Mononuclear cell (primary cell): ENCODE data around the gene DPYSL4. TPM values are rescaled to one million over a fixed set of nuclear protein-coding genes. Genes with fewer than 3 reads are reported as not detected.

Experiments
- H3K27me3 ChIP-seq: 2 replicates; pipeline ENCODE4 v1.6.0; 2011; ENCODE audit warnings: low read length, control low read depth; ENCODE audit not compliant: insufficient read depth
- H3K4me1 ChIP-seq: 2 replicates; pipeline ENCODE4 v1.5.1; 2011; ENCODE audit warnings: mild to moderate bottlenecking, low read length, control low read depth; ENCODE audit not compliant: insufficient read depth
- H3K4me3 ChIP-seq: 2 replicates; pipeline ENCODE4 v1.5.1; 2011; ENCODE audit warnings: mild to moderate bottlenecking, low read length, moderate library complexity
- H3K9me3 ChIP-seq: 2 replicates; pipeline ENCODE4 v1.5.1; 2011; ENCODE audit warnings: low read depth, mild to moderate bottlenecking, control low read depth, low read length
- total RNA-seq: library from RNA; depleted of rRNA; stranded (reverse); fragments of >200 nt; gene quantifications from one replicate; pipeline ENCODE4 v1.2.3, GENCODE V29; 2012

DPYSL4 gene
- total RNA-seq, 1 donor = 0.21 TPM

- no peak overlapping the region for H3K4me3 ChIP-seq
- peaks cover 43% of the 10 kb centered on the region for H3K4me1 ChIP-seq
- no peaks in the 10 kb centered on the region for H3K9me3 ChIP-seq
- H3K27me3 ChIP-seq = no peaks in the 10 kb centered on the region
These were observed 38.5 kb downstream of the DPYSL4 start for GRCh38 chr10:132225073-132225848.

- Histone ChIP-seq H3K27me3 (no peaks in the 10 kb centered on the region), H3K4me1 (peaks cover 49% of the 10 kb centered on the region), H3K9me3 (no peaks in the 10 kb centered on the region), H3K4me3 (no peak overlapping the region)
These were observed 39.1 kb downstream of the DPYSL4 start for GRCh38 chr10:132225849-132226205.

GRCh38 chr10:132226586-132227405 is 40.0 kb downstream of the DPYSL4 start:
- Histone ChIP-seq H3K9me3 (no peaks in the 10 kb centered on the region), H3K4me3 (no peak overlapping the region), H3K4me1 (peaks cover 58% of the 10 kb centered on the region), H3K27me3 (no peaks in the 10 kb centered on the region)

- Histone ChIP-seq H3K9me3 (no peaks in the 10 kb centered on the region), H3K27me3 (no peaks in the 10 kb centered on the region), H3K4me3 (no peak overlapping the region), H3K4me1 (peaks cover 68% of the 10 kb centered on the region)
These were observed 41.2 kb downstream of the DPYSL4 start for GRCh38 chr10:132227851-132228390.

GRCh38 chr10:132228616-132229015 is 41.9 kb downstream of the DPYSL4 start:
- H3K4me1 ChIP-seq = peaks cover 67% of the 10 kb centered on the region
- no peak overlapping the region for H3K4me3 ChIP-seq
- no peaks in the 10 kb centered on the region for H3K9me3 ChIP-seq
- no peaks in the 10 kb centered on the region for H3K27me3 ChIP-seq

- Histone ChIP-seq H3K27me3 (no peaks in the 10 kb centered on the region), H3K4me1 (peaks cover 67% of the 10 kb centered on the region), H3K9me3 (no peaks in the 10 kb centered on the region), H3K4me3 (no peak overlapping the region)
These were observed 42.3 kb downstream of the DPYSL4 start for GRCh38 chr10:132229096-132229495.

- Histone ChIP-seq H3K4me3 (no peak overlapping the region), H3K4me1 (peaks cover 63% of the 10 kb centered on the region), H3K9me3 (no peaks in the 10 kb centered on the region)
These were observed 43.2 kb downstream of the DPYSL4 start for GRCh38 chr10:132229834-132230556.

GRCh38 chr10:132230557-132231210 is 43.9 kb downstream of the DPYSL4 start:
- no peaks in the 10 kb centered on the region for H3K27me3 ChIP-seq
- H3K4me3 ChIP-seq = no peak overlapping the region
- H3K9me3 ChIP-seq = no peaks in the 10 kb centered on the region
- H3K4me1 ChIP-seq = peaks cover 56% of the 10 kb centered on the region

More at GRCh38 chr10:132229834-132230556, 43.2 kb downstream of the DPYSL4 start:
- H3K27me3 ChIP-seq = no peaks in the 10 kb centered on the region

- Histone ChIP-seq H3K4me3 (no peak overlapping the region), H3K27me3 (no peaks in the 10 kb centered on the region), H3K9me3 (no peaks in the 10 kb centered on the region), H3K4me1 (peaks cover 47% of the 10 kb centered on the region)
These were observed 44.9 kb downstream of the DPYSL4 start for GRCh38 chr10:132231656-132232022.

- Histone ChIP-seq H3K9me3 (no peaks in the 10 kb centered on the region), H3K4me1 (peaks cover 45% of the 10 kb centered on the region), H3K4me3 (no peak overlapping the region), H3K27me3 (no peaks in the 10 kb centered on the region)
These were observed 45.5 kb downstream of the DPYSL4 start for GRCh38 chr10:132232023-132232951.

- no peak overlapping the region for H3K4me3 ChIP-seq
- peaks cover 45% of the 10 kb centered on the region for H3K4me1 ChIP-seq
- no peaks in the 10 kb centered on the region for H3K9me3 ChIP-seq
- no peaks in the 10 kb centered on the region for H3K27me3 ChIP-seq
These were observed 46.2 kb downstream of the DPYSL4 start for GRCh38 chr10:132232981-132233380.

GRCh38 chr10:132233501-132234085 is 46.8 kb downstream of the DPYSL4 start:
- Histone ChIP-seq H3K27me3 (no peaks in the 10 kb centered on the region), H3K4me3 (no peak overlapping the region), H3K9me3 (no peaks in the 10 kb centered on the region), H3K4me1 (peaks cover 45% of the 10 kb centered on the region)

GRCh38 chr10:132234860-132235259 is 48.1 kb downstream of the DPYSL4 start:
- Histone ChIP-seq H3K9me3 (no peaks in the 10 kb centered on the region), H3K4me1 (peaks cover 36% of the 10 kb centered on the region), H3K4me3 (no peak overlapping the region), H3K27me3 (no peaks in the 10 kb centered on the region)
